ENCODE measurements around the gene OSCP1.

DNA sequence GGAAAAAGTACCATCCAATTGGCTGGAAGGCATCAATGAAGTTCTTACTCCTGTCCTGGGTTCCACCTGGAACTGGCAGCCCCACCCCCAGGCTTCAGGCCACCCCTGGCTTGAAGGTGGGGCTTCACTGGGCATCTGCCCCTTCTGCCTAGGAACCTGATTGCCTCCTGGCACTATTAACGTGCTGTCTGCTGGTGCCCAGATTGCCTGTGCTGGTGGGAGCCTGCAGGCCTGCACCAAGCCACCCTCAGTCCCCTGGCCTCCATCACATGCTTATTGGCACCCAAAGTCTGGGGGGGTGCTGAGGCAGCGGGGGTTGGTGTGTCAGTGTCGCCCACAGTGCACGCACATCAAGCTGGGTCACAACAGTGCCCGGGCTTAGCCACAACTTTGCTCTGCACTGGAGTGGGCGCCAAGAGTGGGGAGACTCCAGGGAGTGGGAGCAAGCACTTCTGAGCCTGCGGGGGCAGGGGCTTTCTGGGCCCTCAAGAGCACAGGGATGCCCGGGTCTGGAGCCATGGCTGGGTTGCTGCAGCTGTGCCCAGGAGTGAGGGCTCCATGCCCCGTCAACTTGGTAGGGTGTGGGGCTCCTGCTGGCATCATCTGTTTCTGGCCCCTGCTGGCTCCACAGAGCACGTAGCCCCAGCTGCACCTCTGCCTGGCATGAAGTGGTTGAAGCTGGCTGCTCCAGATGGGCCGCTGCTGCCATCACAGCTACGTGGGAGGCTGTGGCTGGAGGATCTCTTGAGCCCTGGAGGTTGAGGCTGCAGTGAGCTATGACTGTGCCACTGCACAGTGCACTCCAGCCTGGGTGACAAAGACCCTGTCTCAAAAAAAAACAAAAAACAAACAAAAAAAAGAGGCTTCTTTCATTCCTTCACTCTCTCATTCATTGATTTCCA, 48.4 kb downstream of the OSCP1 start:
- TF ChIP-seq, protein P1, sequence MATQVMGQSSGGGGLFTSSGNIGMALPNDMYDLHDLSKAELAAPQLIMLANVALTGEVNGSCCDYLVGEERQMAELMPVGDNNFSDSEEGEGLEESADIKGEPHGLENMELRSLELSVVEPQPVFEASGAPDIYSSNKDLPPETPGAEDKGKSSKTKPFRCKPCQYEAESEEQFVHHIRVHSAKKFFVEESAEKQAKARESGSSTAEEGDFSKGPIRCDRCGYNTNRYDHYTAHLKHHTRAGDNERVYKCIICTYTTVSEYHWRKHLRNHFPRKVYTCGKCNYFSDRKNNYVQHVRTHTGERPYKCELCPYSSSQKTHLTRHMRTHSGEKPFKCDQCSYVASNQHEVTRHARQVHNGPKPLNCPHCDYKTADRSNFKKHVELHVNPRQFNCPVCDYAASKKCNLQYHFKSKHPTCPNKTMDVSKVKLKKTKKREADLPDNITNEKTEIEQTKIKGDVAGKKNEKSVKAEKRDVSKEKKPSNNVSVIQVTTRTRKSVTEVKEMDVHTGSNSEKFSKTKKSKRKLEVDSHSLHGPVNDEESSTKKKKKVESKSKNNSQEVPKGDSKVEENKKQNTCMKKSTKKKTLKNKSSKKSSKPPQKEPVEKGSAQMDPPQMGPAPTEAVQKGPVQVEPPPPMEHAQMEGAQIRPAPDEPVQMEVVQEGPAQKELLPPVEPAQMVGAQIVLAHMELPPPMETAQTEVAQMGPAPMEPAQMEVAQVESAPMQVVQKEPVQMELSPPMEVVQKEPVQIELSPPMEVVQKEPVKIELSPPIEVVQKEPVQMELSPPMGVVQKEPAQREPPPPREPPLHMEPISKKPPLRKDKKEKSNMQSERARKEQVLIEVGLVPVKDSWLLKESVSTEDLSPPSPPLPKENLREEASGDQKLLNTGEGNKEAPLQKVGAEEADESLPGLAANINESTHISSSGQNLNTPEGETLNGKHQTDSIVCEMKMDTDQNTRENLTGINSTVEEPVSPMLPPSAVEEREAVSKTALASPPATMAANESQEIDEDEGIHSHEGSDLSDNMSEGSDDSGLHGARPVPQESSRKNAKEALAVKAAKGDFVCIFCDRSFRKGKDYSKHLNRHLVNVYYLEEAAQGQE (IDR thresholded peaks at IDR 0.05; ENCODE audit: low read depth, low read length) = no peak
- TF ChIP-seq TAF1 (IDR thresholded peaks at IDR 0.05; ENCODE audit: borderline replicate concordance, low read depth, low read length) = no peak
- TF ChIP-seq FOSL2 (IDR thresholded peaks at IDR 0.05; ENCODE audit: borderline replicate concordance, low read depth) = no peak
- no peak for TF ChIP-seq EP300 (IDR thresholded peaks at IDR 0.05; ENCODE audit: borderline replicate concordance in 1 of 2, low read depth in 1 of 2, low read length in 1 of 2)
- TF ChIP-seq EZH2phosphoT487 (IDR thresholded peaks at IDR 0.05; ENCODE audit: borderline replicate concordance, low read depth) = no peak
- no peak for TF ChIP-seq MAX (IDR thresholded peaks at IDR 0.05; ENCODE audit: low read depth)
- TF ChIP-seq CTCF (IDR thresholded peaks at IDR 0.05) = no peak
- no peak for TF ChIP-seq CHD2 (IDR thresholded peaks at IDR 0.05; ENCODE audit: low read length, partially characterized antibody)
- TF ChIP-seq, protein P2, sequence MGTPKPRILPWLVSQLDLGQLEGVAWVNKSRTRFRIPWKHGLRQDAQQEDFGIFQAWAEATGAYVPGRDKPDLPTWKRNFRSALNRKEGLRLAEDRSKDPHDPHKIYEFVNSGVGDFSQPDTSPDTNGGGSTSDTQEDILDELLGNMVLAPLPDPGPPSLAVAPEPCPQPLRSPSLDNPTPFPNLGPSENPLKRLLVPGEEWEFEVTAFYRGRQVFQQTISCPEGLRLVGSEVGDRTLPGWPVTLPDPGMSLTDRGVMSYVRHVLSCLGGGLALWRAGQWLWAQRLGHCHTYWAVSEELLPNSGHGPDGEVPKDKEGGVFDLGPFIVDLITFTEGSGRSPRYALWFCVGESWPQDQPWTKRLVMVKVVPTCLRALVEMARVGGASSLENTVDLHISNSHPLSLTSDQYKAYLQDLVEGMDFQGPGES (IDR thresholded peaks at IDR 0.05; ENCODE audit: low read depth, low read length) = no peak
- no peak for TF ChIP-seq ELF1 (IDR thresholded peaks at IDR 0.05)
- TF ChIP-seq, protein P3, sequence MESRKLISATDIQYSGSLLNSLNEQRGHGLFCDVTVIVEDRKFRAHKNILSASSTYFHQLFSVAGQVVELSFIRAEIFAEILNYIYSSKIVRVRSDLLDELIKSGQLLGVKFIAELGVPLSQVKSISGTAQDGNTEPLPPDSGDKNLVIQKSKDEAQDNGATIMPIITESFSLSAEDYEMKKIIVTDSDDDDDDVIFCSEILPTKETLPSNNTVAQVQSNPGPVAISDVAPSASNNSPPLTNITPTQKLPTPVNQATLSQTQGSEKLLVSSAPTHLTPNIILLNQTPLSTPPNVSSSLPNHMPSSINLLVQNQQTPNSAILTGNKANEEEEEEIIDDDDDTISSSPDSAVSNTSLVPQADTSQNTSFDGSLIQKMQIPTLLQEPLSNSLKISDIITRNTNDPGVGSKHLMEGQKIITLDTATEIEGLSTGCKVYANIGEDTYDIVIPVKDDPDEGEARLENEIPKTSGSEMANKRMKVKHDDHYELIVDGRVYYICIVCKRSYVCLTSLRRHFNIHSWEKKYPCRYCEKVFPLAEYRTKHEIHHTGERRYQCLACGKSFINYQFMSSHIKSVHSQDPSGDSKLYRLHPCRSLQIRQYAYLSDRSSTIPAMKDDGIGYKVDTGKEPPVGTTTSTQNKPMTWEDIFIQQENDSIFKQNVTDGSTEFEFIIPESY (IDR thresholded peaks at IDR 0.05; ENCODE audit: borderline replicate concordance, low read depth) = no peak

All from SK-N-SH (cell line).